SK-N-MC (cell line): ENCODE results near the gene METTL17.

Experiments used
- EZH2 ChIP-seq: fragments of 200-600 bp; sonication (generic); IDR thresholded peaks from one replicate; pipeline ENCODE4 v1.6.1; 2017; ENCODE audit warnings: antibody characterized with exemption
- FOXP2 ChIP-seq: optimal IDR thresholded peaks from 2 replicates; pipeline ENCODE3; 2011; ENCODE audit warnings: mild to moderate bottlenecking, moderate library complexity; ENCODE audit not compliant: insufficient read depth; ENCODE audit errors: extremely low read length, control extremely low read depth
- POLR2AphosphoS5 ChIP-seq: IDR thresholded peaks from 2 replicates; pipeline ENCODE4 v1.6.1; 2012; ENCODE audit warnings: mild to moderate bottlenecking, low read depth, low read length, borderline replicate concordance

DNA sequence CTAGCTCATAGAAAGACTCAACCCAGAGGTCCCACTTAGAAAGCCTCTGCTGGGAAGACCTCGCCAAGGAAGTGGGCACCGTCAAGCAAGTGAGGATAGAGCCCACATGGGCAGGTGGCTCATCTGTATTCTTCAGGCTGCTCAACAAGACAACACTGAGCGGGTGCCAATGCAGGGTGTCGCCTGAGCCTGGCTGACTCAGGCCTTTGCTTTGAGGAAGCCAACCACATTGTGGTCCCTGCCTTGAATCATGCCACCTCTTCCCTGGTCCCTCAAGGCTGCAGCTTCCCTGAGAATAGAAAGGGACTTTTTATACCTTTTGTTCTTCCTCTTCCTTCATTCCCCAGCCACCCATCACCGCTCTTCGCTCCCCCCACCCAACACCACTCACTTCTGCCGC, 47.0 kb downstream of the METTL17 start:
- TF ChIP-seq EZH2 (no peak), POLR2AphosphoS5 (no peak), FOXP2 (no peak)
